CD4-positive, alpha-beta T cell (primary cell): ENCODE measurements around the gene GALNT2. TPM values are rescaled to one million over a fixed set of nuclear protein-coding genes. Genes with fewer than 3 reads are reported as not detected.
A peak's percentile ranks its signal among the peaks of the same experiment; 100 is the strongest.

Experiments
- ATAC-seq: fragments of 200-7000 bp; cut with Tn5 transposase; one replicate; pipeline ENCODE4 v1.10.0; 2022; ENCODE audit warnings: mild to moderate bottlenecking; ENCODE audit not compliant: poor library complexity
- CTCF ChIA-PET: fragments of 350-600 bp; sonication (Branson Sonifier 250); formaldehyde crosslinking; loops from one replicate; lab custom pipeline; 2021; ENCODE audit warnings: antibody characterized with exemption, inconsistent platforms; lab: Charles Lee
- POLR2A ChIA-PET: fragments of 350-600 bp; sonication (Branson Sonifier 250); formaldehyde crosslinking; loops from one replicate; lab custom pipeline; 2021; ENCODE audit warnings: antibody characterized with exemption, inconsistent platforms; lab: Charles Lee
- DNase-seq, 14 experiments: peaks; one replicate each; pipeline ENCODE4 v3.0.0-alpha.2; 2013 to 2020; ENCODE audit warnings: mixed read lengths in 2 of 14
- H3K27ac ChIP-seq, 2 donors: one replicate each; pipeline versions ENCODE4 v1.5.1 to v1.7.0; 2013; ENCODE audit warnings: low read length in 2 of 2, low read depth in 1 of 2, mild to moderate bottlenecking in 1 of 2
- H3K27me3 ChIP-seq, 2 experiments: 1 replicate in 1 of 2; 2 replicates in 1 of 2; pipeline versions ENCODE4 v1.6.1 to v1.7.0; 2013; ENCODE audit warnings: low read length in 2 of 2, control low read depth in 1 of 2, mild to moderate bottlenecking in 1 of 2, moderate library complexity in 1 of 2; ENCODE audit not compliant: insufficient read depth in 2 of 2, control insufficient read depth in 1 of 2
- H3K36me3 ChIP-seq: one replicate; pipeline ENCODE4 v1.6.1; 2013; ENCODE audit warnings: low read length, control low read depth; ENCODE audit not compliant: insufficient read depth
- H3K4me1 ChIP-seq: one replicate; pipeline ENCODE4 v1.6.1; 2013; ENCODE audit warnings: low read length, control low read depth; ENCODE audit not compliant: insufficient read depth
- H3K4me3 ChIP-seq: one replicate; pipeline ENCODE4 v1.5.1; 2013; ENCODE audit warnings: mild to moderate bottlenecking, low read length, moderate library complexity
- H3K9me3 ChIP-seq, 2 experiments: 1 replicate in 1 of 2; 2 replicates in 1 of 2; pipeline versions ENCODE4 v1.6.1 to v1.7.0; 2013; ENCODE audit warnings: low read length in 2 of 2, mild to moderate bottlenecking in 2 of 2, control low read depth in 1 of 2, moderate library complexity in 1 of 2; ENCODE audit not compliant: control insufficient read depth in 1 of 2, insufficient read depth in 1 of 2
- H3K27ac Mint-ChIP-seq: one replicate; pipeline ENCODE4 v1.8.0; 2020; ENCODE audit warnings: mixed read lengths
- H3K27me3 Mint-ChIP-seq: one replicate; pipeline ENCODE4 v1.8.0; 2021; ENCODE audit warnings: mixed read lengths
- H3K36me3 Mint-ChIP-seq: one replicate; pipeline ENCODE4 v1.8.0; 2021; ENCODE audit warnings: low read depth, mixed read lengths
- H3K4me1 Mint-ChIP-seq: one replicate; pipeline ENCODE4 v1.8.0; 2021; ENCODE audit warnings: low read depth, mixed read lengths
- H3K4me3 Mint-ChIP-seq: one replicate; pipeline ENCODE4 v1.8.0; 2020; ENCODE audit warnings: mild to moderate bottlenecking, mixed read lengths
- H3K9me3 Mint-ChIP-seq: one replicate; pipeline ENCODE4 v1.8.0; 2020; ENCODE audit warnings: mixed read lengths
- CTCF ChIP-seq: fragments of 200-600 bp; IDR thresholded peaks from one replicate; pipeline ENCODE4 v1.8.0; 2022; ENCODE audit warnings: antibody characterized with exemption, mild to moderate bottlenecking
- intact Hi-C, 2 experiments: fragments of 100-400 bp; cut with DNase I in 1 of 2; cut with micrococcal nuclease in 1 of 2; formaldehyde crosslinking; loops; one replicate each; pipeline versions ENCODE4 v1.15.1 to v1.9.0; 2023 to 2025; cut with DNase I, micrococcal nuclease
- total RNA-seq, 174 experiments: library from RNA in 2 of 174; stranded (reverse) in 2 of 174; gene quantifications; one replicate each; pipeline ENCODE4 v1.2.3 and lab custom pipeline; 2021 to 2026

The GALNT2 gene
- total RNA-seq, 2 experiments from 2014 or later, result 11.0 to 11.4 TPM

GRCh38 chr1:230144758-230145504 is 77.9 kb downstream of the GALNT2 start:
- H3K27me3 ChIP-seq, result no peaks in the 10 kb centered on the region
- no peak for DNase-seq
- no peak overlapping the region for H3K27ac Mint-ChIP-seq
- TF ChIP-seq CTCF, result no peak
- no peaks in the 10 kb centered on the region for H3K27me3 Mint-ChIP-seq
- H3K36me3 Mint-ChIP-seq, result no peaks in the 10 kb centered on the region
- peaks cover 68% of the 10 kb centered on the region for H3K4me1 Mint-ChIP-seq
- H3K4me3 Mint-ChIP-seq, result no peak overlapping the region
- intact Hi-C loops, result no loop called here
- ChIA-PET CTCF (no interaction called here), POLR2A (no interaction called here)
- H3K4me3 ChIP-seq, result no peak overlapping the region
- H3K9me3 ChIP-seq, result no peaks in the 10 kb centered on the region
- no peaks in the 10 kb centered on the region for H3K9me3 Mint-ChIP-seq
- H3K27ac ChIP-seq, result no peak overlapping the region
- H3K36me3 ChIP-seq, result no peaks in the 10 kb centered on the region
- peaks cover 16% of the 10 kb centered on the region for H3K4me1 ChIP-seq
- ATAC-seq, result no peak

- Mint-ChIP-seq H3K4me3 (no peak overlapping the region), H3K27me3 (no peaks in the 10 kb centered on the region), H3K9me3 (no peaks in the 10 kb centered on the region), H3K36me3 (no peaks in the 10 kb centered on the region), H3K27ac (no peak overlapping the region), H3K4me1 (peaks cover 73% of the 10 kb centered on the region)
- no peak for DNase-seq
- no peaks in the 10 kb centered on the region for H3K27me3 ChIP-seq
- POLR2A ChIA-PET, result no interaction called here
- TF ChIP-seq CTCF, result no peak
- H3K9me3 ChIP-seq, result no peaks in the 10 kb centered on the region
- CTCF ChIA-PET, result no interaction called here
- intact Hi-C loops, result no loop called here
- no peak overlapping the region for H3K27ac ChIP-seq
- no peaks in the 10 kb centered on the region for H3K36me3 ChIP-seq
- peaks cover 12% of the 10 kb centered on the region for H3K4me1 ChIP-seq
- no peak overlapping the region for H3K4me3 ChIP-seq
- no peak for ATAC-seq
Measured at GRCh38 chr1:230145505-230145899, 78.5 kb downstream of the GALNT2 start.

GRCh38 chr1:230145953-230146476 is 79.0 kb downstream of the GALNT2 start:
- Histone ChIP-seq H3K4me3 (no peak overlapping the region), H3K9me3 (no peaks in the 10 kb centered on the region), H3K4me1 (peaks cover 16% of the 10 kb centered on the region), H3K27me3 (no peaks in the 10 kb centered on the region), H3K27ac (no peak overlapping the region), H3K36me3 (no peaks in the 10 kb centered on the region)
- Mint-ChIP-seq H3K27ac (peak overlapping the region; percentile 24), H3K36me3 (no peaks in the 10 kb centered on the region), H3K9me3 (no peaks in the 10 kb centered on the region), H3K27me3 (no peaks in the 10 kb centered on the region), H3K4me3 (no peak overlapping the region), H3K4me1 (peaks cover 73% of the 10 kb centered on the region)
- ChIA-PET POLR2A (no interaction called here), CTCF (no interaction called here)
- peak in 2 of 14 experiments; percentile 22 to 23 for DNase-seq
- no peak for TF ChIP-seq CTCF
- intact Hi-C loops, result no loop called here
- ATAC-seq, result no peak
